ENCODE data around the gene SLC2A13.

SLC2A13 gene

DNA sequence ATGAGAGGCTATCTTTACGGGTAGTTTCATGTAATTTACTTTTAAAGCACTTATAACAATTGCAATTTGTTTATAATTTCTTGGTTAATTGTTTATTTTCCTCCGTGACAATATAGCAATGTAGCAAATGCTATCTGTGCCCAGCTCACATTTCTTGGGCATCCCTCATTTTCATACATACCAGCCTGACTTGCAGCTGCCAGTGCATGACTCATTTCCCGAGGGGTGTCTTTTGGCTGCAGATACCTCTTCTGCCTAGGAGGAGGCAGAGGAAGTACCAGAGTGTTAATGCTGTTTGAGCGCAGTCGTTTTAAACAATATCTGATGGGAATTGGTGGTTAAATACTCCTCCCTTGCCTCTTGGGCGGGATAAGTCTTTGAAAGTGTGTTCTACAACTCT lies 382.1 kb downstream of the SLC2A13 start:
- DNase-seq = peak; percentile 79

DNA sequence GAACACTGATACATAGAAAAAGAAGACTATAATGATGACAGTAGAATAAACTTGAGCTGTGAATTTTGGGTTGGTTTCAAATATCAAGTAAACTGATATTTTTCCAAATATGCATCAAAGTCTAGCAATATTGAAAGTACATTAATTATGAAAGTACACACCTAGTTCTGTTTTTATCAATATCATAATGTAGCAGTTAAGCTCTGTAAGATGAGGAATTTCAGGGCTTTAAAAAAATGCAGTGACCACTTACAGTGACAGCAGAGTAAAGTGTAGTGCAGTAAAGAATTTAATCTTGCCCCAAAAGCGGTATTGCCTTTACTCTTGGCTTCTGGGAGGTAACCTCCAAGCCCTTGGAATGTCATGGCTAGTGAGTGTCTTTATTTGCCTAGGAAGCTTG lies 383.4 kb downstream of the SLC2A13 start:
- DNase-seq = peak; percentile 61

DNA sequence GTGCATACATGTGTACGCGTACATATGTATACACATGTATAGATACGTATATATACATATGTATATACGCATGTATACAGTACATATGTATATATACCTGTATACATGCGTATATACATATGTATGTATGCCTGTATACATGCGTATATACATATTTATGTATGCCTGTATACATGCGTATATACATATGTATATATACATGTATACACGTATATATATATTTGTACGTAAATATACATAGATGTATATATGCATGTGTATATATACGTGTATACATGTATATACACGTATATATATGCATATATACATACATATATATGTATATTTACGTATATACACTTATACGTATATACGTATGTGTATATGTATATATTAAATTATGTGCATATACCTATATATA lies 392.3 kb downstream of the SLC2A13 start:
- DNase-seq = no peak

DNA sequence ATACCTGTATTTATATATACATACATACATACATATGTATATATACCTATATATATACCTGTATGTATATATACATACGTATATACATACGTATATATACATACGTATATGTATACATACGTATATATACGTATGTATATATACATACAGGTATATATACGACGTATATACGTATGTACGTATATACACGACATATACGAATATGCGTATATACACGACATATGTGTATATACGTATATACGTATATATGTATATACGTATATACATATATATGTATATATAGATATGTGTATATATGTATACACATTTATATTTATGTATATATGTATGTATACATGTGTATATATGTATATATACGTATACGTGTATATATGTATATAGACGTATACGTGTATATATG lies 393.5 kb downstream of the SLC2A13 start:
- DNase-seq = no peak

All from activated CD4-positive, alpha-beta T cell treated with anti-CD3 and anti-CD28 coated beads, Interleukin-2, Interleukin-6, amounts not matched to agents 100 ng/mL and 50 ng/mL, durations not matched to agents 16 hours and 8 hours (primary cell).